Activated CD4-positive, alpha-beta T cell treated with anti-CD3 and anti-CD28 coated beads, Interleukin-2, amount 10 ng/mL, durations not matched to agents 24 days and 14 days (primary cell): ENCODE results near the gene FOXN4. TPM values are rescaled to one million over a fixed set of nuclear protein-coding genes. Genes with fewer than 3 reads are reported as not detected.

Source experiments
- DNase-seq: peaks from one replicate; pipeline ENCODE4 v3.0.0; 2022
- H3K27ac Mint-ChIP-seq: one replicate; pipeline ENCODE4 v1.8.0; 2022; ENCODE audit warnings: mild to moderate bottlenecking, mixed read lengths
- H3K27me3 Mint-ChIP-seq: one replicate; pipeline ENCODE4 v1.8.0; 2022; ENCODE audit warnings: mixed read lengths
- H3K36me3 Mint-ChIP-seq: one replicate; pipeline ENCODE4 v1.8.0; 2022; ENCODE audit warnings: low read depth, mild to moderate bottlenecking, mixed read lengths
- H3K4me1 Mint-ChIP-seq: one replicate; pipeline ENCODE4 v1.8.0; 2021; ENCODE audit warnings: mixed read lengths
- H3K4me3 Mint-ChIP-seq: one replicate; pipeline ENCODE4 v1.8.0; 2022; ENCODE audit warnings: mild to moderate bottlenecking, moderate library complexity, mixed read lengths
- H3K9me3 Mint-ChIP-seq: one replicate; pipeline ENCODE4 v1.8.0; 2021; ENCODE audit warnings: mixed read lengths
- intact Hi-C: fragments of 100-400 bp; cut with micrococcal nuclease; formaldehyde crosslinking; loops from one replicate; pipeline ENCODE4 v1.15.1; 2023
- total RNA-seq: library from RNA; stranded (reverse); gene quantifications from 2 replicates; pipeline ENCODE4 v1.2.3, GENCODE V29; 2022

FOXN4 gene
- total RNA-seq, 1 donor from 2014 or later = not detected

DNA sequence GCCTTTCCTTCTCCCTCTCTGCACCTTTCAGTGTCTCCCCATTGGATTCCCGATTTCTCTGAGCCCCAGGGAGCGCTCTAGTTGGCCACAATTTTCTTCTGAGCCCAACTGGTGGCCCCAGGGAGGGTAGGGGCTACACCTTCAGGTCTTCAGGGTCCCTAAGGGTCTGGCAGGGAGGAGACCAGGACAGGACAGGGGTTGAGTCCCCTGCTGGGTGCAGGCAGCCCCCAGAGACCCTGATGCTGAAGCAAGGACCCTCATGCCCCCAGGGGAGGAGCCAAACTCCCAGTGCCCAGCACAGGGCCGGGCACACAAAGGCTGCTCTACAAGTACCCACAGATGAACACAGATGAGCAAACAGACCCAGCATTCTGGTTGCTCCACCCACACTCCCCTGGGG, 12.7 kb downstream of the FOXN4 start:
- no peak overlapping the region for H3K27ac Mint-ChIP-seq

DNA sequence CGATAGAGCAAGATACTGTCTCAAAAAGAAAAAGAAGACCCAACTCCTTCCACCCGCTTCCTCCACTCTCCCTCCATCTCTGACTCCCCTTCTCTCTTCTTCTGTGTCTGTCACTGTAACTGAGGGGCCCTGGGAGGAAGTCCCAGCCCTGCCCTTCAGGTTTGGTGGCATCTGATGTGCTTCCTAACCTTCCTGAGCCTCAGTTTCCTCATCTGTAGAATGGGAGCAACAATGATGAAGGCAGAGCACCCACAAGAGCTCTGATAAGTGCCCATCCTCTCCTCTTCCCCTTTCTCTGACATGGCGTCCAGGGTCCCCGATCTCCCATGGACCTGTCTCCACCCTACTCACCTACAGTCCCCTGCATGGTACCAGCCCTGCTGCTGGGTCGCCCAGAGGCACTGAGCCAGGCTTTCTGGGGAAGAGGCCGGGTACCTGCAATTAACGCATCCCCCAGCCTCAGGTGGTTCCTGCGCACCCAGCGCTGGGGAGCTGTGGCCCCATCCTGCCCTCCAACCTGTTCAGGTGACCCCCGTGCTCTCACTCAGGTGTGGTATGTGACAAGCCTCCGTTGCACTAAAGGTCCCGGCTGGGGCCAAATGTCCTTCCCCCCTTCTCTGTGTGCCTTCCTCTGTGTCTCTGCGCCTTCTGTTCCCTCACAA, 13.2 kb downstream of the FOXN4 start:
- intact Hi-C loops = no loop called here
- no peak for DNase-seq
- Mint-ChIP-seq H3K9me3 (no peaks in the 10 kb centered on the region), H3K4me3 (no peak overlapping the region), H3K36me3 (no peaks in the 10 kb centered on the region), H3K27ac (no peak overlapping the region), H3K27me3 (peaks cover 5% of the 10 kb centered on the region), H3K4me1 (no peaks in the 10 kb centered on the region)

More for the DNA sequence above, 12.7 kb downstream of the FOXN4 start:
- H3K36me3 Mint-ChIP-seq = no peaks in the 10 kb centered on the region
- H3K4me1 Mint-ChIP-seq = no peaks in the 10 kb centered on the region
- H3K27me3 Mint-ChIP-seq = peaks cover 4% of the 10 kb centered on the region
- no peak overlapping the region for H3K4me3 Mint-ChIP-seq
- no peaks in the 10 kb centered on the region for H3K9me3 Mint-ChIP-seq
- no peak for DNase-seq
- intact Hi-C loops = no loop called here

GRCh38 chr12:109294286-109294796, 14.7 kb downstream of the FOXN4 start:
- no peak for DNase-seq
- Mint-ChIP-seq H3K4me3 (no peak overlapping the region), H3K27ac (no peak overlapping the region), H3K9me3 (no peaks in the 10 kb centered on the region), H3K36me3 (no peaks in the 10 kb centered on the region), H3K4me1 (no peaks in the 10 kb centered on the region), H3K27me3 (peaks cover 5% of the 10 kb centered on the region)
- intact Hi-C loops = no loop called here

- H3K4me3 Mint-ChIP-seq = no peak overlapping the region
- no peaks in the 10 kb centered on the region for H3K4me1 Mint-ChIP-seq
- H3K36me3 Mint-ChIP-seq = no peaks in the 10 kb centered on the region
- no peak for DNase-seq
- no peaks in the 10 kb centered on the region for H3K9me3 Mint-ChIP-seq
- H3K27me3 Mint-ChIP-seq = peaks cover 5% of the 10 kb centered on the region
- intact Hi-C loops = no loop called here
- no peak overlapping the region for H3K27ac Mint-ChIP-seq
These were observed 16.0 kb downstream of the FOXN4 start for GRCh38 chr12:109293106-109293505.

GRCh38 chr12:109292342-109292711, 16.8 kb downstream of the FOXN4 start:
- no peak overlapping the region for H3K4me3 Mint-ChIP-seq
- DNase-seq = no peak
- H3K36me3 Mint-ChIP-seq = no peaks in the 10 kb centered on the region
- no peak overlapping the region for H3K27ac Mint-ChIP-seq
- no peaks in the 10 kb centered on the region for H3K4me1 Mint-ChIP-seq
- H3K9me3 Mint-ChIP-seq = no peaks in the 10 kb centered on the region
- H3K27me3 Mint-ChIP-seq = peaks cover 5% of the 10 kb centered on the region
- intact Hi-C loops = no loop called here

- Mint-ChIP-seq H3K4me3 (no peak overlapping the region), H3K4me1 (no peaks in the 10 kb centered on the region), H3K9me3 (no peaks in the 10 kb centered on the region), H3K27ac (no peak overlapping the region), H3K36me3 (no peaks in the 10 kb centered on the region), H3K27me3 (peaks cover 5% of the 10 kb centered on the region)
- intact Hi-C loops = no loop called here
- no peak for DNase-seq
These were observed 17.4 kb downstream of the FOXN4 start for GRCh38 chr12:109291521-109292341.

DNA sequence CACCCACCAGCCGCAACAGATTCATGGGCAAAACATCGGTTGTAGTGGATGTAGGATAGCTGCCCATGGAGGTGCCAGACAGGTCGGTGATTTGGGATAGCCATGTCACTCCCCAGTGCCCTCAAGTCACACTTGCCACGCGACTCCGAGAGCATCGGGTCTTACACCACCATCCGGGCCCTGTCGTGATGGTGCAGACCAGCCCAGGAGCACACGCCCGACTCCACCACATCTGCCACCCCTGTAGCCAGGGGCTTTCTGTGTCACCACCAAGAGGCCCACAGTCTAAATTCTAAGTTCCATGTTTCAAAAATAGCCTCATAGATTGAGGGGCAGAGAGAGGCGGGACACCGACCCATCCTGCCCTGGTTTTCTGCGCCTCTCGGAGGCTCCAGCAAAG, 18.0 kb downstream of the FOXN4 start:
- Mint-ChIP-seq H3K4me1 (no peaks in the 10 kb centered on the region), H3K27ac (no peak overlapping the region), H3K27me3 (peaks cover 5% of the 10 kb centered on the region), H3K36me3 (no peaks in the 10 kb centered on the region), H3K9me3 (no peaks in the 10 kb centered on the region), H3K4me3 (no peak overlapping the region)
- intact Hi-C loops = no loop called here
- DNase-seq = no peak

DNA sequence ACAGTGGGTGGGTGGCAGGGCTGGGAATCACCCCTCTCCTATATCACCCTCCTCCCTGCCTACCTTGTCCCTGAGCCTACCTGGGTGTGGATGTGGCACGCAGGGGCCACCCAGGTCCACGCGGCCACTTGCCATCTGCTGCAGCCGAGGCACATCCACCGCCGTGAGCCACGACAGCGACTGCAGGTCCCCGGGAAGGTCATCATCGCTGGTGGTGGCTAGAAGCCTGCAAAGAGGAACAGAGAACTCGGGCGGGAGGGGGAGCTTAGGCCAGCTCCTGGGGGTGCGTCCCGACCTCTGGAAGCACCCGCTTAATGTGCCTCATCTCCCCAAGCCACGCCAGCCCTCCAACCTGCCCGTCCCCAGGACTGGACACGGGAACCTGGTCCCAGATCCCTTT, 19.0 kb downstream of the FOXN4 start:
- Mint-ChIP-seq H3K9me3 (no peaks in the 10 kb centered on the region), H3K4me3 (no peak overlapping the region), H3K27me3 (peaks cover 5% of the 10 kb centered on the region), H3K27ac (no peak overlapping the region), H3K36me3 (no peaks in the 10 kb centered on the region), H3K4me1 (no peaks in the 10 kb centered on the region)
- no peak for DNase-seq
- intact Hi-C loops = no loop called here

DNA sequence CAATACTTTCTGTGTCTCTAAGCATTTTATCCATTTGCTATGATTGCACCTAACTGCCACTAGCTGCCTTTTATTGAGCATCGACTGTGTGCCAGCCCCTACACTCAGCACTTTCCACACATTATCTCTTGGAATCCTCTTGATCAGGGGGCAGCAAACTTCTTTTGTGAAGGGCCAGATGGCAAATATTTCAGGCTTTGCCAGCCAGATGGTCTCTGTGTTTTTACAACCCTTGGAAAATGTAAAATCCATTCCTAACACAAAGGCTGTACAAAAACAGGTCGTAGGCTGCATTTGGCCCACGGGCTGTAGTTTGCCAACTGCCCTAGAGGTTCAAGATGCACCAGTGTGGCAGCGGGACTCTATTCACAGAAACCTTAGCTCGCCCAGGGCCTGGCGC, 19.5 kb downstream of the FOXN4 start:
- no peak for DNase-seq
- intact Hi-C loops = no loop called here
- no peaks in the 10 kb centered on the region for H3K36me3 Mint-ChIP-seq
- no peaks in the 10 kb centered on the region for H3K4me1 Mint-ChIP-seq
- no peaks in the 10 kb centered on the region for H3K9me3 Mint-ChIP-seq
- H3K4me3 Mint-ChIP-seq = no peak overlapping the region
- H3K27me3 Mint-ChIP-seq = peaks cover 4% of the 10 kb centered on the region
- H3K27ac Mint-ChIP-seq = no peak overlapping the region

GRCh38 chr12:109289004-109289403, 20.1 kb downstream of the FOXN4 start:
- intact Hi-C loops = no loop called here
- Mint-ChIP-seq H3K27me3 (peaks cover 4% of the 10 kb centered on the region), H3K36me3 (no peaks in the 10 kb centered on the region), H3K4me1 (no peaks in the 10 kb centered on the region), H3K4me3 (no peak overlapping the region), H3K9me3 (no peaks in the 10 kb centered on the region), H3K27ac (no peak overlapping the region)
- no peak for DNase-seq

DNA sequence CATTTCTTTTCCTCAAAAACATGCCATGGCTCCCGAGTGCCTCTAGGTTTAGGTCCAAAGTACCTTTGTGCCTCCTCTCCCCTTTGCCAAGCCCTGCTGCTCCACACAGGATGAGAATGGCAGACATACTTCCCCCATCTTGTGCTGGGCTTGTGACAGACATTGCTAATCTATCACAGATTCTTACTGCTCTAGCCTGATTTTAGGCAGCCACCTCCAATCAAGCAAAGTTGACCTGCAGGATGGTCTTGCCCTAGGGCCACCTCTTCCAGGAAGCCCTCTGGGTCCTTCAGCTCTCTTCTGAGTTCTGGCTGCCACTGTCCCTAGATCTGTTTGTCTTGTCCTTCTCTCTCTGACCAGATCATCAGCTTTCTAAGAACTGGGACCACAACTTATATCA, 20.5 kb downstream of the FOXN4 start:
- Mint-ChIP-seq H3K9me3 (no peaks in the 10 kb centered on the region), H3K27ac (no peak overlapping the region), H3K27me3 (peaks cover 4% of the 10 kb centered on the region), H3K4me1 (no peaks in the 10 kb centered on the region), H3K4me3 (no peak overlapping the region), H3K36me3 (no peaks in the 10 kb centered on the region)
- no peak for DNase-seq
- intact Hi-C loops = no loop called here

GRCh38 chr12:109287811-109288469, 21.1 kb downstream of the FOXN4 start:
- no peaks in the 10 kb centered on the region for H3K4me1 Mint-ChIP-seq
- H3K9me3 Mint-ChIP-seq = no peaks in the 10 kb centered on the region
- H3K4me3 Mint-ChIP-seq = no peak overlapping the region
- H3K36me3 Mint-ChIP-seq = no peaks in the 10 kb centered on the region
- DNase-seq = no peak
- H3K27me3 Mint-ChIP-seq = peaks cover 4% of the 10 kb centered on the region
- H3K27ac Mint-ChIP-seq = no peak overlapping the region
- intact Hi-C loops = no loop called here

DNA sequence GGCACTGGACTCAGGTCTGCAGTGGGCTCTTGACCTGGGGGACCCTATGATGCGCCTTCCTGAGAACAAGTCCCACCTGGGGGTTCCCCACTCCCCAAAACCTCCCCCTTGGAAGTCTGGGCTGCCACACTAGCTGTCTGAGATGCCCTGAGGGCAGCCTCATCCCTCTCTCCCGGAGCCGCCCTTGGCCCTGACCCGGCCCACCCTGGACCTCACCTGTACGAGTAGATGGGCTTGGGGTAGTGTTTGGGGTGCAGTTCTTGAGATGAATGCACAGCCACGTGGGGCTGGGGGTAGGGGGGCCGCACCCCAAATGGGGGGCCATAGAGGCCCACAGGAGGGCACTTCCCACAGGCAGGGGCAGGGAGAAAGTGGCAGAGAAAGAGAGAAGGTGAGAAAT, 21.9 kb downstream of the FOXN4 start:
- no peak overlapping the region for H3K4me3 Mint-ChIP-seq
- no peaks in the 10 kb centered on the region for H3K36me3 Mint-ChIP-seq
- peaks cover 4% of the 10 kb centered on the region for H3K27me3 Mint-ChIP-seq
- no peak for DNase-seq
- H3K4me1 Mint-ChIP-seq = no peaks in the 10 kb centered on the region
- H3K27ac Mint-ChIP-seq = no peak overlapping the region
- intact Hi-C loops = no loop called here
- no peaks in the 10 kb centered on the region for H3K9me3 Mint-ChIP-seq

DNA sequence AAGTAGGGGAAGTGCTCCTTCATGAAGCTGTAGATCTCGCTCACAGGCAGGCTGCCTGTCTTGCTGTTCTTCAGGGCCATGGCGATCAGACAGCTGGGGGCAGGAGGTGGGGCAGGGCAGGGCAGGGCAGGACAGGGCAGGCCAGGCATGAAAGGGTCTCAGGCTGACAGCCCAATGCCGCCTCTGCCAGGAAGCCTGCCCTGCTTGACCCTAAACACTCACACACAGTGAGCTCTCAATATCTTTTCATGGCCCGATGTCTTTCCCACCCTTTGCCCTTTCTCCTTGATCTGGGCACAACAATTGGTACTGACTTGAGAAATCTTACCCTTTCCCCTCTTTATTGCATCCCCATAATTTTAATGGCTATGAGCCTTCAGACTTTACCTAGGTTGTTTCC, 22.4 kb downstream of the FOXN4 start:
- H3K36me3 Mint-ChIP-seq = no peaks in the 10 kb centered on the region
- no peaks in the 10 kb centered on the region for H3K9me3 Mint-ChIP-seq
- no peaks in the 10 kb centered on the region for H3K4me1 Mint-ChIP-seq
- DNase-seq = no peak
- H3K27me3 Mint-ChIP-seq = peaks cover 4% of the 10 kb centered on the region
- H3K4me3 Mint-ChIP-seq = no peak overlapping the region
- intact Hi-C loops = no loop called here
- H3K27ac Mint-ChIP-seq = no peak overlapping the region
